Measurements from ENCODE around the gene KIF16B. TPM values are rescaled to one million over a fixed set of nuclear protein-coding genes. Genes with fewer than 3 reads are reported as not detected.

Gene KIF16B, protein sequence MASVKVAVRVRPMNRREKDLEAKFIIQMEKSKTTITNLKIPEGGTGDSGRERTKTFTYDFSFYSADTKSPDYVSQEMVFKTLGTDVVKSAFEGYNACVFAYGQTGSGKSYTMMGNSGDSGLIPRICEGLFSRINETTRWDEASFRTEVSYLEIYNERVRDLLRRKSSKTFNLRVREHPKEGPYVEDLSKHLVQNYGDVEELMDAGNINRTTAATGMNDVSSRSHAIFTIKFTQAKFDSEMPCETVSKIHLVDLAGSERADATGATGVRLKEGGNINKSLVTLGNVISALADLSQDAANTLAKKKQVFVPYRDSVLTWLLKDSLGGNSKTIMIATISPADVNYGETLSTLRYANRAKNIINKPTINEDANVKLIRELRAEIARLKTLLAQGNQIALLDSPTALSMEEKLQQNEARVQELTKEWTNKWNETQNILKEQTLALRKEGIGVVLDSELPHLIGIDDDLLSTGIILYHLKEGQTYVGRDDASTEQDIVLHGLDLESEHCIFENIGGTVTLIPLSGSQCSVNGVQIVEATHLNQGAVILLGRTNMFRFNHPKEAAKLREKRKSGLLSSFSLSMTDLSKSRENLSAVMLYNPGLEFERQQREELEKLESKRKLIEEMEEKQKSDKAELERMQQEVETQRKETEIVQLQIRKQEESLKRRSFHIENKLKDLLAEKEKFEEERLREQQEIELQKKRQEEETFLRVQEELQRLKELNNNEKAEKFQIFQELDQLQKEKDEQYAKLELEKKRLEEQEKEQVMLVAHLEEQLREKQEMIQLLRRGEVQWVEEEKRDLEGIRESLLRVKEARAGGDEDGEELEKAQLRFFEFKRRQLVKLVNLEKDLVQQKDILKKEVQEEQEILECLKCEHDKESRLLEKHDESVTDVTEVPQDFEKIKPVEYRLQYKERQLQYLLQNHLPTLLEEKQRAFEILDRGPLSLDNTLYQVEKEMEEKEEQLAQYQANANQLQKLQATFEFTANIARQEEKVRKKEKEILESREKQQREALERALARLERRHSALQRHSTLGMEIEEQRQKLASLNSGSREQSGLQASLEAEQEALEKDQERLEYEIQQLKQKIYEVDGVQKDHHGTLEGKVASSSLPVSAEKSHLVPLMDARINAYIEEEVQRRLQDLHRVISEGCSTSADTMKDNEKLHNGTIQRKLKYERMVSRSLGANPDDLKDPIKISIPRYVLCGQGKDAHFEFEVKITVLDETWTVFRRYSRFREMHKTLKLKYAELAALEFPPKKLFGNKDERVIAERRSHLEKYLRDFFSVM (N-terminal part only)
- 1 to 10 TPM; 3.8 to 8.8 TPM for total RNA-seq

DNA sequence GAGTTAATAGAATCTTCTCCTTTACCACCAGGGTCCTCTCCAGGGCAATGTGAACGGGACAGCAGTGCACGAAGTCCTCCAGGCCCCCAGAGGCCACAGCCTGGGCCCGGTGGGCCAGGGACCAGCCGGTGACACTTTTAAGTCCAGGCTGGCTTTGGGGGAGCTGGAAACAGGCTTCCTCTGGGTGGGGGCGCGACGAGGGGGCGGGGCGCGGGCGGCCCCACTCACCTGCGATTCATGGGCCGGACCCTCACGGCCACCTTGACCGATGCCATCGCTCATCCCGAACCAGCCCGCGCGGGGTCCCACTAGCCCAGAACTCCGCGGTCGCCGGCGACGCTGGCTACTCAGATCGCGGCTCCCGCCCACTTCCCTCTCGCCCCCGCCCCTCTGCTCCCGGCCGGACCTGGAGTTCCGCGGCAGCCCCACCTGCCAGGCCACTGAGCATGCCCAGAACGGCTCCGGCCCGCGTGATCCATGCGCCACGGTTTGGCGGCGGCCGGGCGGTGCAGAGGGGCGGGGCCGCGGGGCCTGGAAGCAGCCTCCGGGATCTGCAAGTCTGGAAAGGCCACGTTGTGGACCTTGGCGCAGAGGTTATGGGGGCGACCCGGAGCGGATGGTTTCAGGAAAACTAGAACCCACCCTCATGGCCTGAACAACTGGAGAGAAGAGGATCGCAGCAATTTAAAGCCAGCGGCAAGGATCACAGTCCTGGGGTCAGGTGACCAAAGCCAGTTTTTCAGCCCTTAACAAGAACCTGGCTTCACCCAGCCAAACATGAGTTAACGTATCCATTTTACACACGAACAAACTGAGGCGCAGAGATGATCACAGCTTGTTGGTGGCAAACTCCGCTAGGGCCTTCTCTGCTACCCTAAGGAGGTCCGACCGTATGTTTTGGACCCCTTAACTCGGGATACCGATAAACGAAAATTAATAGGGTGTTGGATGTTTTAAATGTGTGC is at the start of gene KIF16B:
Gene KIF16B, minus strand, starts transcription at position 448 of the 965 bp plus-strand sequence. Its CDS starts 173 bp downstream, at position 275.
- Mint-ChIP-seq H3K27me3 (peaks cover 0 to 7% of the 10 kb centered on the region in 2 donors), H3K4me3 (peak within 1 kb of the TSS; percentile 92), H3K27ac (peak within 1 kb of the TSS in 1 of 2 donors; percentile 63), H3K4me1 (ENCODE audit: low read depth in 2 of 2) (peaks cover 10 to 40% of the 10 kb centered on the region in 2 donors), H3K36me3 (no peaks in the 10 kb centered on the region), H3K9me3 (no peaks in the 10 kb centered on the region)
- DNase-seq (ENCODE audit: low spot score) = peak; percentile 82
- ATAC-seq = peak; percentile 89 to 93

DNA sequence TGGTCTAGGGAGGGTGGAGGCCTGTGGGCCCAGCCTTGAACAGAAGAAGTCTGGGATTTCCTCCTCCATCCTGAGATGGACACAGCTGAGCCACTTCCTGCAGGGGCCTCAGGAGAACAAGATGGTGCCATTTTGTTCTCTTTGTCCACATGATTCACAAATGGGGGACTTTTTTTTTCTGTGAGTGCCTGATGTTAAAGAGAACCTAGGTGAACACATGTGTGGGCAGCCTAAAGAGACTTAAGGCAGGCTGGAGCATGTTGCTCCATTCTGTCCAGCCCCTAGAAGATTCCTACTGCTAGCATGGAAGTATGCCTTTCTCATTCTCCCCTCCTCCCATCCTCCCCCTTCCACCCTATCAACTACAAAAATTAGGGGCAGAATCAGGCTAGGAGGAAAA is 49.3 kb upstream of the KIF16B start:
- H3K27ac Mint-ChIP-seq = no peak overlapping the region
- peaks cover 2% of the 10 kb centered on the region for H3K9me3 Mint-ChIP-seq
- H3K27me3 Mint-ChIP-seq = peaks cover 4 to 22% of the 10 kb centered on the region in 2 donors
- H3K4me3 Mint-ChIP-seq = no peak overlapping the region
- no peaks in the 10 kb centered on the region for H3K4me1 Mint-ChIP-seq (ENCODE audit: low read depth in 2 of 2)
- DNase-seq (ENCODE audit: low spot score) (no peak), ATAC-seq (no peak)
- no peaks in the 10 kb centered on the region for H3K36me3 Mint-ChIP-seq

GRCh38 chr20:16621435-16622141 is 48.3 kb upstream of the KIF16B start:
- Mint-ChIP-seq H3K27me3 (peaks cover 4 to 22% of the 10 kb centered on the region in 2 donors), H3K9me3 (peaks cover 4% of the 10 kb centered on the region), H3K36me3 (no peaks in the 10 kb centered on the region), H3K4me1 (ENCODE audit: low read depth in 2 of 2) (no peaks in the 10 kb centered on the region), H3K4me3 (no peak overlapping the region), H3K27ac (no peak overlapping the region)
- DNase-seq (ENCODE audit: low spot score) (no peak), ATAC-seq (no peak)

- ATAC-seq = no peak
- Mint-ChIP-seq H3K4me1 (ENCODE audit: low read depth in 2 of 2) (no peaks in the 10 kb centered on the region), H3K27me3 (peaks cover 4 to 22% of the 10 kb centered on the region in 2 donors), H3K9me3 (peaks cover 6% of the 10 kb centered on the region), H3K36me3 (no peaks in the 10 kb centered on the region), H3K4me3 (no peak overlapping the region), H3K27ac (no peak overlapping the region)
- DNase-seq (ENCODE audit: low spot score) = no peak
Measured at GRCh38 chr20:16620961-16621360, 47.7 kb upstream of the KIF16B start.

DNA sequence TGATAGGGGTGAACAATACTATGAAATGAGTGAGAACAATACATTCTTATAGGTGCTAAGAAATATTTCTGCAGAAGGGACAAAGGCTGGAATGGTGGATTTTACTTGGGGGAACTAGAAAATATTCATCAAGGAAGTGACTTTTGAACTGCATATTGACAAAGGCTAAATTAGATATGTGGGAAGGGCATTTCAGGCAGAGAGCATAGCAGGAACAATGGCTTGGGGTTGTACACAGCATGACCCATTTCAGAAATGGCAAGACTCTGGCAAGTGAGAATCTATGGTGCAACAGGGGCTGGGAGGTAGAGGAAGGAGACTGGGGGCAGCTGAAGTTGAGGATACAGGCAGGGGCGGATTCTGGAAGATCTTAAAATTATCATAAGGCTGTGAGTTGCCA is 46.7 kb upstream of the KIF16B start:
- Mint-ChIP-seq H3K36me3 (no peaks in the 10 kb centered on the region), H3K9me3 (peaks cover 6% of the 10 kb centered on the region), H3K27ac (no peak overlapping the region), H3K27me3 (peaks cover 0 to 22% of the 10 kb centered on the region in 2 donors), H3K4me3 (no peak overlapping the region), H3K4me1 (ENCODE audit: low read depth in 2 of 2) (no peaks in the 10 kb centered on the region)
- DNase-seq (ENCODE audit: low spot score) (no peak), ATAC-seq (no peak)

DNA sequence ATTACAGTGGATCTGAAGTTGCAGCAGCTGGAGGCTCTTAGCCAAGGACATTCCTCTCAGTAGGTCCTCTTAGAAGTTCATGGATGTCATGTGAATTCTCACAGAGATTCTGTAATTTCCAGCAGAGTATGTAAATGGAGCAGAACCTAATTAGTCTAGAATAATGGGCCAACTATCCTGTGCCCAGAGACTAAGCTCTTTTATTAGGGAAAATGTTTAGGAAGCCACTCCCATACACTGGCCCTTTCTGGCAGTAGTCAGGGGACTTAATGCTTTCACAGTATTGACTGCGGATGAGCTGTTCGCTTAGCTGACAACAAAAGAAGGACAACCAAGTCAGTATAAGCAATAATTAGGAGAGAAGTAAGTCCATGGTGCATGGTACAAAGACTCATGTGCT is 43.8 kb upstream of the KIF16B start:
- Mint-ChIP-seq H3K36me3 (no peaks in the 10 kb centered on the region), H3K4me3 (no peak overlapping the region), H3K9me3 (peaks cover 3% of the 10 kb centered on the region), H3K27me3 (peaks cover 0 to 22% of the 10 kb centered on the region in 2 donors), H3K4me1 (ENCODE audit: low read depth in 2 of 2) (no peaks in the 10 kb centered on the region), H3K27ac (no peak overlapping the region)
- DNase-seq (ENCODE audit: low spot score) (no peak), ATAC-seq (no peak)

GRCh38 chr20:16616317-16616716 is 43.1 kb upstream of the KIF16B start:
- peaks cover 2 to 21% of the 10 kb centered on the region in 2 donors for H3K27me3 Mint-ChIP-seq
- H3K4me1 Mint-ChIP-seq (ENCODE audit: low read depth in 2 of 2) = no peaks in the 10 kb centered on the region
- no peak for ATAC-seq
- DNase-seq (ENCODE audit: low spot score) = no peak
- H3K27ac Mint-ChIP-seq = no peak overlapping the region
- H3K36me3 Mint-ChIP-seq = no peaks in the 10 kb centered on the region
- H3K9me3 Mint-ChIP-seq = peaks cover 3% of the 10 kb centered on the region
- no peak overlapping the region for H3K4me3 Mint-ChIP-seq

DNA sequence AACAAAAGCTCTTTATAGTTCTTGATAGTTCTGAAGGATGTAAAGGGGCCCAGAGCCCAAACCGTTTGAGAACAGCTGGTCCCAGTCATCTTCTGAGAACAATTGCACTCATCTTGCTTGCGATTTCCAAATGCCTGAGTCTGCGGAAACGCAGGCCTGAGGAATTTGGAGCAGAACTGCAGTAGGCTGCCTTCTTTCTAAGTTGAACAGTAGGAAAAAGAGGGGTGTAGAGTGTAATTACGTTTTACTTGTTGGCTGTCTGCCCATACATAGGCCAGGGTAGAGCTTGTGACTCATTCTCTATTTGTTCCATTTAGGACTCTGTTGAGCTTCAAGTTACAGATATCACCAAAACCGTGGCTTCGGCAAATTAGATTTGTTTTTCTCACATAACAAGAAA is 42.0 kb upstream of the KIF16B start:
- Mint-ChIP-seq H3K4me1 (ENCODE audit: low read depth in 2 of 2) (no peaks in the 10 kb centered on the region), H3K9me3 (peaks cover 3% of the 10 kb centered on the region), H3K27ac (no peak overlapping the region), H3K27me3 (peaks cover 2 to 12% of the 10 kb centered on the region in 2 donors), H3K4me3 (no peak overlapping the region), H3K36me3 (no peaks in the 10 kb centered on the region)
- ATAC-seq = no peak
- no peak for DNase-seq (ENCODE audit: low spot score)

DNA sequence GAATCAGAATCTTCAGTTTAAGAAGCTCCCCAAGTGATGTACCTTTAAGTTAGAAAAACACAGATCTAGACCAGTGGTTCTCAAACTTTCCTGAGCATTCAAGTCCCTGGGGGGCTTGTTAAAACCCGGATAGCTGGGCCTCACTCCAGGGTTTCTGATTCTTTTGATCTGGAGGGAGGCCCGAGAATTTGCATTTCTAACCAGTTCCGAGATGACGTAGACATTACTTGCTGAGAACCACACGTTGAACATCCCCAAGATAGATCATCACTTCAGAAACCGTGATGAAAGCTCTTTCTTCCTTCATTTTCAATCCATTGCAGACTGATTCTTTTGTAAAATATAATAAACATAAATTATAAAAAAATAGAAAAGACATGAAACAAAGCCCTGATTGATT is 40.7 kb upstream of the KIF16B start:
- ATAC-seq = no peak
- no peak for DNase-seq (ENCODE audit: low spot score)
- Mint-ChIP-seq H3K4me1 (ENCODE audit: low read depth in 2 of 2) (no peaks in the 10 kb centered on the region), H3K9me3 (peaks cover 3% of the 10 kb centered on the region), H3K36me3 (no peaks in the 10 kb centered on the region), H3K4me3 (no peak overlapping the region), H3K27ac (no peak overlapping the region), H3K27me3 (peaks cover 2 to 13% of the 10 kb centered on the region in 2 donors)

DNA sequence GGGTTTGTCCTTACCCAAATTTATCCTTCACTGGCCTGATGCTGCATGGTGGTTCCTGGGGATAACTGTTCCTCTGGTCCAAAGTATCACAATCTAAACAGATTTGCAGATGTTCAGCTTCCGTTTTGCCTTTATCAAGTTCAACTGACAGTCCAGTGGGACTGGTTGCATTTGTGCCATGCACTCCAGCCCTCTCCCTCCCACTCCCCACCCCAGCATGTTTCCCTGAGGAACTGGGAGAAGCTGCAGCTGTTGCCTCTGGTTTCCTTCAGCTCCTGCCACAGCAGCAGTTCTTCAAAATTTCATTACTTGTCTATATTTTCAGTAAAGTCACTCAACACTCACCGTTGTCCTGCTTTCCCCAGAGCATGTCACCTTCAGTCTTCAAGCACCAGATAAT is 39.5 kb upstream of the KIF16B start:
- H3K27ac Mint-ChIP-seq = no peak overlapping the region
- H3K4me1 Mint-ChIP-seq (ENCODE audit: low read depth in 2 of 2) = no peaks in the 10 kb centered on the region
- H3K36me3 Mint-ChIP-seq = no peaks in the 10 kb centered on the region
- ATAC-seq (no peak), DNase-seq (ENCODE audit: low spot score) (no peak)
- no peak overlapping the region for H3K4me3 Mint-ChIP-seq
- peaks cover 2 to 18% of the 10 kb centered on the region in 2 donors for H3K27me3 Mint-ChIP-seq
- peaks cover 3% of the 10 kb centered on the region for H3K9me3 Mint-ChIP-seq

- DNase-seq (ENCODE audit: low spot score) (no peak), ATAC-seq (no peak)
- Mint-ChIP-seq H3K9me3 (peaks cover 3% of the 10 kb centered on the region), H3K4me1 (ENCODE audit: low read depth in 2 of 2) (no peaks in the 10 kb centered on the region), H3K27me3 (peaks cover 2 to 25% of the 10 kb centered on the region in 2 donors), H3K4me3 (no peak overlapping the region), H3K27ac (no peak overlapping the region), H3K36me3 (no peaks in the 10 kb centered on the region)
Measured at GRCh38 chr20:16611817-16612216, 38.6 kb upstream of the KIF16B start.

- H3K4me1 Mint-ChIP-seq (ENCODE audit: low read depth in 2 of 2) = no peaks in the 10 kb centered on the region
- H3K36me3 Mint-ChIP-seq = no peaks in the 10 kb centered on the region
- ATAC-seq (no peak), DNase-seq (ENCODE audit: low spot score) (no peak)
- no peaks in the 10 kb centered on the region for H3K9me3 Mint-ChIP-seq
- no peak overlapping the region for H3K27ac Mint-ChIP-seq
- no peak overlapping the region for H3K4me3 Mint-ChIP-seq
- peaks cover 2 to 26% of the 10 kb centered on the region in 2 donors for H3K27me3 Mint-ChIP-seq
Measured at GRCh38 chr20:16609066-16609465, 35.8 kb upstream of the KIF16B start.

Data from natural killer cell treated with Interleukin-12 subunit alpha and Interleukin-12 subunit beta and Interleukin-15 and Interleukin-18, amount 100 ng/mL, for 72 hours (primary cell).